HUDEP-2 (cell line): Measurements from ENCODE around the gene RNLS.
"Not testable (repeated sequence)": the region's sequence is repeated elsewhere in the genome, so short reads cannot be mapped to it uniquely, and the experiment has no call there.

ENCODE experiments used
- DNase-seq, 76 experiments: peaks; one replicate each; lab custom pipeline; 2025; ENCODE audit not compliant: unreplicated experiment in 76 of 76; lab: John Stamatoyannopoulos, UW

RNLS gene

GRCh38 chr10:88313878-88314277 is 269.2 kb downstream of the RNLS start:
- no peak for DNase-seq

- no peak for DNase-seq
Observed at GRCh38 chr10:88312855-88313254, 270.3 kb downstream of the RNLS start.

GRCh38 chr10:88311264-88311663 is 271.9 kb downstream of the RNLS start:
- DNase-seq, result no peak

- DNase-seq, result no peak
Observed at GRCh38 chr10:88309365-88309764, 273.8 kb downstream of the RNLS start.

- DNase-seq, result not testable (repeated sequence)
Observed at GRCh38 chr10:88308361-88308760, 274.8 kb downstream of the RNLS start.

DNA sequence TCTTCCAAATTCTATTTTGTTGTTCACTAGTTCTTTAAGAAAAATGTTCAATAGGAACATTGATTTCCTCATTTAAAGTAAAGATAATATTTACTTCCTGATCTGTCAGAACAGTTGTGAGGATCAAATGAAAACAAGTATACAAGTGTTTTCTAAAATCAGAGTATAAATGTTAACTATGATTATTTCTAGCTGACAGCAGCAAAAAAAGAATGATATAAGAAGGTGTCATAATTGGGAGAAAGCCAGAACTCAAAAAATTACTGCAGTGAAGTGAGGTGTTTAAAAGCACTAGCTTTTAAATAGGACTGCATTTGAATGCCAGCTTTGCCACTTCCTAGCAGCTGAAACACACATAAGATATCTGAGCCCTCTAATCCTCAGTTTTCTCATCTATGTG is 283.3 kb downstream of the RNLS start:
- no peak for DNase-seq

DNA sequence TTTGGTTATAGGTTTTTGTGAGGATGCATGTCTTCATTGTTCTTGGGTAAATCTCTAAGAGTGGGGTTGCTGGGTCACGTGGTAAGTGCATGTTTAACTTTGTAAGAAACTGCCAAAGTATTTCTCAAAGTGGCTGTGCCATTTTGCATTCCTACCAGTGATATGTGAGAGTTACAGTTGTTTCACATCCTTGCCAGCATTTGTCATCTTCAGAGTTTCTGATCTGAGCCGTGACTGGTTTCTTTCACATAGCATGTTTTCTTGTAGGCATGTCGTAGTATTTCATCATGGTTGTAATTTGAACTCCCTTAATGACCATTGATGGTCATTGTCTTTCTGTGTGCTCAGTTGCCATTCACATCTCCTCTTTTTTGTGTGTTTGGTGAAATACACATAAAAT is 286.0 kb downstream of the RNLS start:
- no peak for DNase-seq

- no peak for DNase-seq
Observed at GRCh38 chr10:88293651-88294230, 289.4 kb downstream of the RNLS start.

- no peak for DNase-seq
Observed at GRCh38 chr10:88293073-88293472, 290.0 kb downstream of the RNLS start.

DNA sequence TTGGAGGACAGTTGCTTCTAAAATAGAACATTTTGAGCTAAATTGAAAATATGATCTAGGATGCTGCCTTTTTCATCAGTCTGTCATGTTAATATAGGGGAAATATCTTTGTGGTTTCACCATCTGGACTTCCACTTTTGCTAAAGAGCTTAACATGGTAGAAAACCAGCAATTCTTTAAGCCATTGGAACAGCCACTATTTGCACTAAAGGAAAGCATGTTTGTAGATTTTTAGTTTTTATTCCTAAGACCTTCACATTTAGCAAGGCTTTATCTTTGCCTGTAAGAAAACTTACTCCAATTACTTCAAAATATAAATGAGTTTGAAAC is 291.0 kb downstream of the RNLS start:
- DNase-seq, result no peak

- no peak for DNase-seq
Observed at GRCh38 chr10:88291289-88292184, 291.6 kb downstream of the RNLS start.

GRCh38 chr10:88289342-88289741 is 293.8 kb downstream of the RNLS start:
- DNase-seq, result no peak

GRCh38 chr10:88288320-88289059 is 294.6 kb downstream of the RNLS start:
- DNase-seq, result no peak

- no peak for DNase-seq
Observed at GRCh38 chr10:88286030-88286429, 297.1 kb downstream of the RNLS start.

- no peak for DNase-seq
Observed at GRCh38 chr10:88281592-88282347, 301.3 kb downstream of the RNLS start.

DNA sequence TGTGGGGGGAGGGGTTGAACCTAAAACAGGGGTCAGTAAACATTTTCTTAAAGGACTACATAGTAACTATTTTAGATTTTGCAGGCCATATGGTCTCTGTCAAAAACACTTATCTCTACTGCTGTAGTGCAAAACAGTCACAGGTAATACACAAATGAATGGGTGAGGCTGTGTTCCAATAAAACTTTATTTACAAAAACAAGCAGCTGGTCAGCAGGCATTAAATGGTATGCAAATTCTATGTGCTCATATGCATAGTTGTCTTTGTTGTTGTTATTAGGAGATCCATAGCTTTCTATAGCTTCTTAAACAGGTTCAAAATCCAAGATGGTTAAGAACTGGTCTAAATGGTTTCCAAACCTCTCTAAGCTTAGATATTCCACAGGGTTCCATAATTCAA is 302.6 kb downstream of the RNLS start:
- no peak for DNase-seq

DNA sequence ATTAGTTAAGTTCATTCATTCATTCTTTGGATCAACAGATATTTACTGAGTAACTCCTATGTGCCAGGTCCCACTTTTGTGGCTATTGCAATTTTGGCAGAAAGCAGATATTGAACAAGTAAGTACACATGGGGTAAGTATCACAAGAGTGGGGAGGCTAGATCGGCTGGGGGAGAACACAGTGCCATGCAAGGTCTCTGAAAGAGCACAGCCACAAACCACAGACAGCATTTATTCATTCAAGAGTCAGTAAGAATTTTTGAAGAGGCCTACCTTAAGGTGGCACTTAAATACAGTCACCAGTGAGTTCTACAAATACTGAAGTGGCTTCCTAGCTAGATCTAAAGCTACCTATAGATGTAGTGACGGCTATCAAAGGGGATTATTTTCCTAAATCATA is 304.2 kb downstream of the RNLS start:
- DNase-seq, result no peak

DNA sequence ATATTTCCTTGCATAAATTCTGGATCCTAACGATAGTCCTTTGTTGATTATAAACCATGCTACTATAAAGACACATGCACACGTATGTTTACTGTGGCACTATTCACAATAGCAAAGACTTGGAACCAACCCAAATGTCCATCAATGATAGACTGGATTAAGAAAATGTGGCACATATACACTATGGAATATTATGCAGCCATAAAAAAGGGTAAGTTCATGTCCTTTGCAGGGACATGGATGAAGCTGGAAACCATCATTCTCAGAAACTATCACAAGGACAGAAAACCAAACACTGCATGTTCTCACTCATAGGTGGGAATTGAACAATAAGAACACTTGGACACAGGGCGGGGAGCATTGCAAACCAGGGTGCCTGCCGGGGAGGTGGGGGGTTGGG is 306.2 kb downstream of the RNLS start:
- not testable (repeated sequence) for DNase-seq

DNA sequence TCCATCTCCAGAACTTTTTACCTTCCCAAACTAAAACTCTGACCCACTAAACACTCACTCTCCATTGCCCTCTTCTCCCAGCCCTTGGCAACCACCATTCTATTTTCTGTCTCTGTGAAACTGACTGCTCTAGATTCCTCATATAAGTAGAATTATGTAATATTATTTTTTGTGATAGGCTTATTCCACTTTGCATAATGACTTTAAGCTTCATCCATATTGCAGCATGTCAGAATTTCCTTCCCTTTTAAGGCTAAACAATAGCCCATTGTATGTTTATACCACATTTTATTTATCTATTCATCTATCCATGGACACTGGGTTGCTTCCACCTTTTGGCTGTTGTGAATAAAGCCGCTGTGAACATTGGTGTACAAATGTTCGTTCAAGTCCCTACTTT is 308.8 kb downstream of the RNLS start:
- no peak for DNase-seq

DNA sequence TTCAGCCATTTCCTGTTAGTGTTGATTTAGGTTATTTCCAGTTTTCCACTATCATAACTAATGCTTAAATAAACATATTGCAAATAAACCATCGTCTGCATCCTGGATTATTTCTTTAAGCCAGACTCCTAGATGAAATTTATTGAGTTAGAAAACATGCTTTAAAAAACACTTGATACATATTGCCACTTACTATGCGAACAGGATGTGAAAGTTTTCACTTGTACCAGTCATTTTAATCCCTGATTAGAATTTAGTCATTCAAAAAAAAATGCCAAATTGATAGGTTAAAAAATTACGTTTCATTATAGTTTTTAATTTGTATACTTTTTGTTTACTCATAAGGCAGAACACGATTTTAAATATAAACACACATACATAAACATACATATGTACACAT is 309.6 kb downstream of the RNLS start:
- no peak for DNase-seq
